H1 (cell line): Measurements from ENCODE around the gene SH2D2A. TPM values are rescaled to one million over a fixed set of nuclear protein-coding genes. Genes with fewer than 3 reads are reported as not detected.

Experiments
- CTCF ChIA-PET: fragments of 300-600 bp; sonication (Branson Sonifier 250); formaldehyde crosslinking; loops from one replicate; lab custom pipeline; 2021; ENCODE audit not compliant: partially characterized antibody; lab: Charles Lee
- POLR2A ChIA-PET: fragments of 300-600 bp; sonication (Branson Sonifier 250); formaldehyde crosslinking; loops from one replicate; lab custom pipeline; 2021; ENCODE audit warnings: inconsistent platforms; ENCODE audit not compliant: partially characterized antibody; lab: Charles Lee
- DNase-seq, 2 experiments: peaks; one replicate each; pipeline versions ENCODE4 v3.0.0 to v3.0.0-alpha.2; 2010 to 2022; ENCODE audit warnings: low spot score in 2 of 2, low read depth in 1 of 2, mixed read lengths in 1 of 2
- FAIRE-seq: peaks from 2 replicates; lab custom pipeline; 2011; peaks lifted over from hg19 to GRCh38; lab: Jason Lieb, UNC
- H2AFZ ChIP-seq: 2 replicates; pipeline ENCODE4 v1.8.1; 2012; ENCODE audit warnings: low read length, inconsistent platforms
- H2AK5ac ChIP-seq: 2 replicates; pipeline ENCODE4 v1.6.1; 2013; ENCODE audit warnings: low read depth, low read length
- H2BK120ac ChIP-seq: replicated peaks from 2 replicates; pipeline ENCODE3; 2013; ENCODE audit warnings: low read depth, low read length, inconsistent platforms
- H2BK12ac ChIP-seq: 2 replicates; pipeline ENCODE4 v1.6.1; 2013; ENCODE audit warnings: low read depth, low read length
- H2BK15ac ChIP-seq: 2 replicates; pipeline ENCODE4 v1.6.1; 2013; ENCODE audit warnings: low read length
- H2BK20ac ChIP-seq: 2 replicates; pipeline ENCODE4 v1.6.1; 2013; ENCODE audit warnings: low read length
- H2BK5ac ChIP-seq: 2 replicates; pipeline ENCODE4 v1.6.1; 2013; ENCODE audit warnings: low read depth, low read length
- H3K14ac ChIP-seq: 2 replicates; pipeline ENCODE4 v1.6.1; 2013; ENCODE audit warnings: inconsistent platforms; ENCODE audit not compliant: insufficient read length
- H3K18ac ChIP-seq: 2 replicates; pipeline ENCODE4 v1.6.1; 2013; ENCODE audit warnings: low read length; ENCODE audit errors: extremely low read depth
- H3K23ac ChIP-seq: 2 replicates; pipeline ENCODE4 v1.6.1; 2013; ENCODE audit warnings: inconsistent platforms; ENCODE audit not compliant: insufficient read length
- H3K23me2 ChIP-seq: 2 replicates; pipeline ENCODE4 v1.6.1; 2013; ENCODE audit warnings: low read depth, low read length
- H3K27ac ChIP-seq: 2 replicates; pipeline ENCODE4 v1.6.1; 2011; ENCODE audit warnings: low read depth, low read length, inconsistent platforms
- H3K27me3 ChIP-seq, 4 experiments: replicated peaks in 1 of 4; 1 replicate in 1 of 4; 2 replicates in 3 of 4; pipeline versions ENCODE4 v1.6.1 to v1.8.1; 2011 to 2013; ENCODE audit warnings: low read length in 3 of 4, mild to moderate bottlenecking in 3 of 4, inconsistent platforms in 2 of 4, mixed read lengths in 2 of 4, moderate library complexity in 1 of 4; ENCODE audit not compliant: control insufficient read depth in 3 of 4, insufficient read depth in 3 of 4; ENCODE audit errors: extremely low read depth in 1 of 4
- H3K36me3 ChIP-seq, 4 experiments: 2 replicates each; pipeline versions ENCODE4 v1.6.1 to v1.8.1; 2011 to 2013; ENCODE audit warnings: mild to moderate bottlenecking in 4 of 4, low read length in 3 of 4, moderate library complexity in 2 of 4, control low read depth in 1 of 4, inconsistent platforms in 1 of 4; ENCODE audit not compliant: insufficient read depth in 4 of 4, control insufficient read depth in 2 of 4
- H3K4ac ChIP-seq: replicated peaks from 2 replicates; pipeline ENCODE3; 2013; ENCODE audit warnings: low read length, low read depth, mixed read lengths, inconsistent platforms; ENCODE audit not compliant: insufficient read length
- H3K4me1 ChIP-seq, 4 experiments: replicated peaks in 1 of 4; 1 replicate in 1 of 4; 2 replicates in 3 of 4; pipeline versions ENCODE4 v1.6.1 to v1.8.1; 2011 to 2013; ENCODE audit warnings: low read length in 3 of 4, inconsistent platforms in 2 of 4, mixed read lengths in 1 of 4; ENCODE audit not compliant: insufficient read depth in 4 of 4, control insufficient read depth in 3 of 4
- H3K4me2 ChIP-seq, 2 experiments: 2 replicates each; pipeline versions ENCODE4 v1.6.1 to v1.8.1; 2011 to 2013; ENCODE audit warnings: low read depth in 2 of 2, low read length in 2 of 2, control low read depth in 1 of 2, inconsistent platforms in 1 of 2, mild to moderate bottlenecking in 1 of 2; ENCODE audit not compliant: insufficient read depth in 1 of 2
- H3K4me3 ChIP-seq, 4 experiments: fragments of 200-600, 300-600 bp in 1 of 4; sonication (generic), shearing (Covaris generic), sonication (Bioruptor Twin) in 1 of 4; 2 replicates each; pipeline versions ENCODE4 v1.5.1 to v1.8.1; 2011 to 2016; ENCODE audit warnings: low read length in 4 of 4, low read depth in 3 of 4, control low read depth in 2 of 4, inconsistent platforms in 2 of 4, mild to moderate bottlenecking in 2 of 4, mixed read lengths in 1 of 4, moderate library complexity in 1 of 4; ENCODE audit not compliant: insufficient read depth in 2 of 4; ENCODE audit errors: extremely low read depth in 1 of 4
- H3K56ac ChIP-seq: replicated peaks from 2 replicates; pipeline ENCODE3; 2013; ENCODE audit warnings: low read depth, mild to moderate bottlenecking, mixed read lengths, low read length, inconsistent platforms; ENCODE audit not compliant: insufficient read length
- H3K79me1 ChIP-seq: 2 replicates; pipeline ENCODE4 v1.6.1; 2013; ENCODE audit warnings: low read depth, low read length, control low read depth
- H3K79me2 ChIP-seq, 2 experiments: 2 replicates each; pipeline versions ENCODE4 v1.6.1 to v1.8.1; 2012 to 2013; ENCODE audit warnings: low read length in 2 of 2, mild to moderate bottlenecking in 2 of 2, inconsistent platforms in 1 of 2; ENCODE audit not compliant: insufficient read depth in 2 of 2, control insufficient read depth in 1 of 2
- H3K9ac ChIP-seq, 4 experiments: replicated peaks in 1 of 4; 1 replicate in 1 of 4; 2 replicates in 3 of 4; pipeline versions ENCODE4 v1.6.1 to v1.8.1; 2011 to 2013; ENCODE audit warnings: low read depth in 3 of 4, low read length in 3 of 4, control low read depth in 2 of 4, mild to moderate bottlenecking in 2 of 4, moderate library complexity in 2 of 4, inconsistent platforms in 1 of 4; ENCODE audit errors: extremely low read depth in 1 of 4
- H3K9me3 ChIP-seq, 2 experiments: 2 replicates each; pipeline versions ENCODE4 v1.6.1 to v1.8.1; 2012 to 2013; ENCODE audit warnings: mild to moderate bottlenecking in 2 of 2, moderate library complexity in 2 of 2, control low read depth in 1 of 2, inconsistent platforms in 1 of 2, low read depth in 1 of 2, low read length in 1 of 2, mixed read lengths in 1 of 2; ENCODE audit not compliant: insufficient read depth in 2 of 2
- H4K20me1 ChIP-seq, 2 experiments: replicated peaks in 1 of 2; 2 replicates each; pipeline versions ENCODE3 to v1.8.1; 2011 to 2013; ENCODE audit warnings: inconsistent platforms in 2 of 2, low read length in 2 of 2, mild to moderate bottlenecking in 1 of 2; ENCODE audit not compliant: insufficient read depth in 2 of 2, control insufficient read depth in 1 of 2
- H4K5ac ChIP-seq: 2 replicates; pipeline ENCODE4 v1.6.1; 2013; ENCODE audit warnings: low read length, low read depth, mixed read lengths, inconsistent platforms; ENCODE audit not compliant: insufficient read length
- H4K8ac ChIP-seq: 2 replicates; pipeline ENCODE4 v1.8.0; 2013; ENCODE audit warnings: mild to moderate bottlenecking, moderate library complexity, low read length, inconsistent platforms; ENCODE audit not compliant: insufficient read depth; ENCODE audit errors: extremely low read depth
- H4K91ac ChIP-seq: replicated peaks from 2 replicates; pipeline ENCODE3; 2013; ENCODE audit warnings: low read length, mixed read lengths, inconsistent platforms; ENCODE audit not compliant: insufficient read length
- BCL11A ChIP-seq, 2 experiments: IDR thresholded peaks; one replicate each; pipeline ENCODE4 v1.6.1; 2011; ENCODE audit warnings: low read depth in 2 of 2, low read length in 2 of 2, mild to moderate bottlenecking in 2 of 2
- BRCA1 ChIP-seq: IDR thresholded peaks from 2 replicates; pipeline ENCODE4 v1.6.1; 2012; ENCODE audit warnings: low read depth, low read length, improper control_type of control experiment
- CEBPB ChIP-seq: IDR thresholded peaks from 2 replicates; pipeline ENCODE4 v1.6.1; 2012; ENCODE audit warnings: low read depth, low read length
- CREB1 ChIP-seq: IDR thresholded peaks from 2 replicates; pipeline ENCODE4 v1.6.1; 2012; ENCODE audit warnings: inconsistent platforms
- JUND ChIP-seq: IDR thresholded peaks from 2 replicates; pipeline ENCODE4 v1.6.1; 2011; ENCODE audit warnings: mild to moderate bottlenecking, improper control_type of control experiment, low read length
- KDM5A ChIP-seq: fragments of 200-600 bp; IDR thresholded peaks from 2 replicates; pipeline ENCODE4 v1.7.1; 2012; ENCODE audit warnings: mild to moderate bottlenecking, low read length, inconsistent platforms, mixed read lengths
- MAFK ChIP-seq: IDR thresholded peaks from 2 replicates; pipeline ENCODE4 v1.6.1; 2012; ENCODE audit warnings: low read depth, mild to moderate bottlenecking, improper control_type of control experiment, low read length
- NRF1 ChIP-seq: IDR thresholded peaks from 2 replicates; pipeline ENCODE4 v1.6.1; 2011; ENCODE audit warnings: mild to moderate bottlenecking, low read depth, low read length, improper control_type of control experiment
- RAD21 ChIP-seq, 2 experiments: IDR thresholded peaks in 1 of 2; conservative IDR thresholded peaks in 1 of 2; 2 replicates each; pipeline ENCODE4 v1.6.1; 2011; ENCODE audit warnings: low read depth in 2 of 2, low read length in 2 of 2, improper control_type of control experiment in 1 of 2, inconsistent platforms in 1 of 2, mild to moderate bottlenecking in 1 of 2, moderate library complexity in 1 of 2
- SUZ12 ChIP-seq: fragments of 200-600 bp; sonication (generic); IDR thresholded peaks from 2 replicates; pipeline ENCODE4 v1.6.1; 2012; ENCODE audit warnings: mild to moderate bottlenecking, inconsistent platforms, low read length, moderate library complexity, mixed read lengths
- WGBS, 2 experiments: shearing (Covaris generic) in 1 of 2; methylation state at CpG; one replicate each; pipeline versions ENCODE4 v1.1.6 to v1.1.7; 2013 to 2015; ENCODE audit warnings: low lambda C conversion rate in 2 of 2, mixed read lengths in 2 of 2, inconsistent platforms in 1 of 2, low coverage in 1 of 2, missing lambda C conversion rate in 1 of 2; ENCODE audit not compliant: insufficient replicate concordance in 2 of 2, insufficient coverage in 1 of 2, insufficient read length in 1 of 2; ENCODE audit errors: extremely low coverage in 1 of 2, missing lambda C conversion rate in 1 of 2; 5-methylcytosine and 5-hydroxymethylcytosine counted together
- polyA plus RNA-seq, 7 experiments: library from polyadenylated mRNA; depleted of rRNA in 3 of 7; stranded (reverse) in 5 of 7; unstranded in 2 of 7; fragments of >200 nt in 5 of 7; fragments of 200-250 nt in 2 of 7; gene quantifications; 1 replicate in 5 of 7; 2 replicates in 1 of 7; 4 replicates in 1 of 7; pipeline versions ENCODE4 v1.2.1 to v1.2.3, GENCODE V29; 2011 to 2013; ENCODE audit warnings: missing spikeins in 2 of 7, mixed read lengths in 2 of 7
- total RNA-seq: library from RNA; stranded (reverse); fragmentation: NEBNext Ultra II Directional; extraction: Animal tissue kit (Norgen Biotek cat#: 25700); gene quantifications from 2 replicates; pipeline ENCODE4 v1.2.1, GENCODE V29; 2021

Gene SH2D2A
- total and polyA plus RNA-seq, 2 of the 8 experiments (the other 6 are each of a cell fraction or from before 2014, with no cell fraction given): 3.3 to 7.9 TPM

DNA sequence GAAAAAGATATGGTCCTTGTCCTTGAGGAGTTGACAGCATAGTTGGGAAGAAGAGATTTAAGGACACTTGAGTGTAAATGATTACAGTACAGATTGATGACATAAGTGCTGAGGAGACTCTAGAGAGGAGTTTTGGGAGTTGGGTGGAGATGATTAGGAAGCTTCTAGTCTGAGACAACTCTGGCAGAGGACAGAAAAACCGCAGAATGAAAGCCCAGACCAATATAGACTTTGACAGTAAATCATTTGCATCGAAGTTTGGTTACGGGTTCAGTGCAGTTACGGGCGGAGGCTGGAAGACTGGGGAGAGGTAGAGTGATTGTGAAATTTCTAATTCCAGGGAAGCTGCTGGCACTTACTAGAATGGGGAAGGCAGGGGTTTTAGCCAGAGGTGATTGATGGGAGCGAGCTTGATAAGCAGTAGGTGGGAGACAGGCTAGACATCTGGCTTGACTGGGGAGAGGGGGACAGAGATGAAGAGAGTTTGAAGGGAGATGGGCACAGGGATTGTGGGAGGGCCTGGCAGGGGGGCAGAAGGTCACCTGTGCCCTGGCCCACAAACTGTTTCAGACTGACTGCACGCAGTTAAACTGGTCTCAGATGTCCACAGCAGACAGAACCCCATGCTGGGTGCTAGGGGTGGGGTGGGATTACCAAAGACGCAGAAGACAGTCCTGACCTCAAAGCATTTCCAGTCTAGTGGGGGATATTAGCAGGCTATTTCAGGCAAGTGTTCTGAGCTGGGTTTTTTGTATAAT lies 20.1 kb downstream of the SH2D2A start:
- no peak overlapping the region for H2AK5ac ChIP-seq
- H3K9me3 ChIP-seq: no peaks in the 10 kb centered on the region
- H2BK20ac ChIP-seq: no peak overlapping the region
- H4K5ac ChIP-seq: no peak overlapping the region
- no peak overlapping the region for H3K23ac ChIP-seq
- no peak overlapping the region for H2BK120ac ChIP-seq
- no peak overlapping the region for H3K18ac ChIP-seq
- H4K91ac ChIP-seq: no peak overlapping the region
- H3K79me1 ChIP-seq: no peaks in the 10 kb centered on the region
- no peak overlapping the region for H4K8ac ChIP-seq
- no peaks in the 10 kb centered on the region for H3K27me3 ChIP-seq
- no peak overlapping the region for H3K4me2 ChIP-seq
- H3K36me3 ChIP-seq: peaks cover 31 to 80% (median 66%) of the 10 kb centered on the region in 4 experiments
- peaks cover 3 to 8% of the 10 kb centered on the region in 2 experiments for H4K20me1 ChIP-seq
- no peaks in the 10 kb centered on the region for H3K4me1 ChIP-seq
- no peak overlapping the region for H2BK12ac ChIP-seq
- H3K4ac ChIP-seq: no peak overlapping the region
- DNase-seq (no peak), FAIRE-seq (no peak)
- H2AFZ ChIP-seq: no peak overlapping the region
- no peak overlapping the region for H2BK15ac ChIP-seq
- no peak overlapping the region for H3K4me3 ChIP-seq
- no peak overlapping the region for H3K14ac ChIP-seq
- no peak overlapping the region for H3K56ac ChIP-seq
- CTCF ChIA-PET: interaction anchor here (0.6 to 31.8 kb wide), 26 partner anchors 8 to 296 kb away, joined by 3 to 491 read pairs (median 8); partner anchors contain the start of genes INSRR, ISG20L2, METTL25B and NTRK1
- H3K23me2 ChIP-seq: 0 out of 2 replicates have a peak, but pooled peaks cover 2% of the 10 kb centered on the region
- no peak overlapping the region for H3K9ac ChIP-seq
- H2BK5ac ChIP-seq: no peak overlapping the region
- H3K79me2 ChIP-seq: no peaks in the 10 kb centered on the region
- 92% methylated on average over 8 of the region's 8 CpGs; no CpG with 5 or more reads in 1 of the 2 experiments for WGBS, 2 experiments
- POLR2A ChIA-PET: interaction anchor here (0.6 to 1.1 kb wide), 5 partner anchors 10 to 67 kb away, joined by 3 to 4 read pairs (median 3); no protein-coding TSS in a partner anchor
- no peak overlapping the region for H3K27ac ChIP-seq
- TF ChIP-seq NRF1 (no peak), SUZ12 (no peak), MAFK (no peak), CREB1 (no peak), BRCA1 (no peak), JUND (no peak), KDM5A (no peak), BCL11A (IDR thresholded peaks at IDR 0.05; ENCODE audit: low read depth in 2 of 2, low read length in 2 of 2) (no peak), RAD21 (IDR thresholded peaks at IDR 0.05 in 1 of 2, conservative IDR thresholded peaks at IDR 0.05 in 1 of 2; ENCODE audit: low read depth in 2 of 2, low read length in 2 of 2) (no peak), CEBPB (no peak)
